Measurements from ENCODE around the gene RAB4B. TPM values are rescaled to one million over a fixed set of nuclear protein-coding genes. Genes with fewer than 3 reads are reported as not detected.

RAB4B gene
- total and polyA plus RNA-seq, 2 of the 13 experiments (the other 11 are each of a cell fraction or from before 2014, with no cell fraction given) = 3.3 to 5.4 TPM

GRCh38 chr19:40776932-40777644 lies 959 bp upstream of the RAB4B start (continued):
- TF ChIP-seq ZNF121 (CRISPR knock-in tag; IDR thresholded peaks at IDR 0.05) (no peak), TEF (CRISPR knock-in tag; IDR thresholded peaks at IDR 0.05) (no peak), REST (IDR thresholded peaks at IDR 0.05; ENCODE audit: borderline replicate concordance in 1 of 2, low read depth in 1 of 2, low read length in 2 of 2) (no peak), MXI1 (IDR thresholded peaks at IDR 0.05; ENCODE audit: borderline replicate concordance, low read depth, low read length) (no peak), ASH2L (IDR thresholded peaks at IDR 0.05; ENCODE audit: insufficient read length, low read depth, low read length) (no peak), PPARG (CRISPR knock-in tag; conservative IDR thresholded peaks at IDR 0.05) (no peak), BCL3 (CRISPR knock-in tag; IDR thresholded peaks at IDR 0.05) (no peak), HDAC6 (IDR thresholded peaks at IDR 0.05; ENCODE audit: low read depth, low read length) (no peak), GMEB2 (CRISPR knock-in tag; IDR thresholded peaks at IDR 0.05; ENCODE audit: low read depth) (no peak), FOXC1 (CRISPR knock-in tag; IDR thresholded peaks at IDR 0.05; ENCODE audit: borderline replicate concordance) (peak; percentile 49; the same call in 1 of the 2 replicates), ZFAT (CRISPR knock-in tag; conservative IDR thresholded peaks at IDR 0.05) (no peak), FOSL2 (CRISPR knock-in tag; IDR thresholded peaks at IDR 0.05) (no peak), ZFY (CRISPR knock-in tag; IDR thresholded peaks at IDR 0.05) (0 out of 2 replicates have a peak, but pooled peaks have one; percentile 15), RCOR2 (CRISPR knock-in tag; IDR thresholded peaks at IDR 0.05) (peak; percentile 68; the same call in 1 of the 2 replicates), EHMT2 (IDR thresholded peaks at IDR 0.05; ENCODE audit: borderline replicate concordance, low read depth, low read length) (no peak), ATF1 (CRISPR knock-in tag; IDR thresholded peaks at IDR 0.05) (peak; percentile 95), JUNB (CRISPR knock-in tag; IDR thresholded peaks at IDR 0.05; ENCODE audit: borderline replicate concordance) (no peak), ZNF136 (CRISPR knock-in tag; IDR thresholded peaks at IDR 0.05; ENCODE audit: low read depth) (0 out of 2 replicates have a peak, but pooled peaks have one; percentile 14), KLF12 (CRISPR knock-in tag; IDR thresholded peaks at IDR 0.05; ENCODE audit: borderline replicate concordance) (peak; percentile 4; the same call in 1 of the 2 replicates), FOXO1 (CRISPR knock-in tag; IDR thresholded peaks at IDR 0.05) (no peak), ADNP (CRISPR knock-in tag; IDR thresholded peaks at IDR 0.05) (peak; percentile 21; the same call in 1 of the 2 replicates), MAX (IDR thresholded peaks at IDR 0.05) (0 out of 2 replicates have a peak, but pooled peaks have one; percentile 25), LCORL (IDR thresholded peaks at IDR 0.05) (no peak), LCORL (CRISPR knock-in tag; IDR thresholded peaks at IDR 0.05) (0 out of 2 replicates have a peak, but pooled peaks have one; percentile 4)
